Measurements from ENCODE around the gene RNF150.

The RNF150 gene

GRCh38 chr4:141130947-141131605, 2.2 kb downstream of the RNF150 start:
- DNase-seq: no peak

DNA sequence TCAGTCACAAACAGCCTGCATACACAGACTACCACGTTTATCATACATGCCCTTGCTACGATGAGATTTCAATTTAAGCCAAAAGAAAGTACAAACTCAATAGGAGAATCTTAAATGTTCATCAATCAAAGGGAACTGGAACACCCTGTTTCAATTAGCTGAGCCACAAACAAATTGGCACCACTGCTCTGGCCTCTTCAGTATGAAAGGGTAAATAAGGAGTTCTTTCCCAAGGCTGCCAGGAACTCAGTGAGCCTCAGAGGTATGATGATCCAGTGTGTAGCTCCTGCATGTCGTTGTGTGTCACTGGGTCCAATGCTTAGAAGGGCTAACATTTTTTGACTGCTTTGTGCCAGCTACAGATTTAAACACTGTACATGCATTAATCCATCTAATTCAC, 5.4 kb downstream of the RNF150 start:
- DNase-seq: no peak

GRCh38 chr4:141126769-141127168, 6.5 kb downstream of the RNF150 start:
- no peak for DNase-seq

- DNase-seq: no peak
Measured at GRCh38 chr4:141124224-141124623, 9.0 kb downstream of the RNF150 start.

GRCh38 chr4:141121768-141122454, 11.4 kb downstream of the RNF150 start:
- DNase-seq: no peak

GRCh38 chr4:141121101-141121500, 12.2 kb downstream of the RNF150 start:
- DNase-seq: no peak

DNA sequence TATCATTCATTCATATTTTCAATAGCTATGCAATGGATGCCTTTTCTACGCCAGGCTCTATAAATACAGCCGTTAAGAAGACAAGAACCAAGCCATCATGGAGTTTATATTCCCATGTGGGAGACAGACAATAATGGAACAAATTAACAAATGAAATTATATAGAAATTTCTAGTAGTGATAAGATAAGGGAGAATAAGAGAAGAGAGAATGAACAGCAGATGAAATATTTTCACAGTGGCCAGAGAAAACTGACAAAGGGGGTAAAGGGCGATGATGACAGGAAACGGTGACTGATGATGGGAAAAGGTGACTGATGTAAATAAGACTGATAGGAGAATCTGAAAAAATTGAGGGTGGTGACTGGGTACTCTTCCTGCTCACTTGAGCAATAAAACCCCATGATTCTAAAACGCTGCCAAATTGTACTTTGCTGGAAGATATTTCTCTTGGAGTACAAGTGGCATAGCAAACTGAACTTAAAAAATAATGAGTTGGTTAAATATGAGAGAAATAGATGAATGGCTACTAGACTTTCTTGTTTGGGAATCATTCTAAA, 13.2 kb downstream of the RNF150 start:
- DNase-seq: no peak

DNA sequence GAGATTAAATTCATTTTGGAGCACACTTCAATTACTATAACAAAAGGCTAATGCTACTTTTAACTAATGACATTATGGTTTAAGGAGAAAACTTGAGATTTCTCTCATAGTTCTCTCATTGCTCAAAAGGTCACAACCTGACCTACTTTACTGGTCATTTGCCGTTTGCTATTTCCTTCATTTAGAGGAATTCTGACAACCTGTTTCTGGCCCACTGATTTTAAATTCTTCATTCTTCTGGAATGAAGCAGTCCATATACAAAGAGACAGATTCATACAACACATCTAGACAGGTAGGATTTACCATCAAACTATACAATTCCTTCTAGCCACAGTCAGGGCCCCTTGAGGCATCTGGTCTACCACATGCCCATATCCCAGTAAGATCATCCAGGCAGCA, 14.2 kb downstream of the RNF150 start:
- DNase-seq: no peak

GRCh38 chr4:141118381-141118780, 14.9 kb downstream of the RNF150 start:
- DNase-seq: no peak

- DNase-seq: no peak
Measured at GRCh38 chr4:141117935-141118334, 15.3 kb downstream of the RNF150 start.

DNA sequence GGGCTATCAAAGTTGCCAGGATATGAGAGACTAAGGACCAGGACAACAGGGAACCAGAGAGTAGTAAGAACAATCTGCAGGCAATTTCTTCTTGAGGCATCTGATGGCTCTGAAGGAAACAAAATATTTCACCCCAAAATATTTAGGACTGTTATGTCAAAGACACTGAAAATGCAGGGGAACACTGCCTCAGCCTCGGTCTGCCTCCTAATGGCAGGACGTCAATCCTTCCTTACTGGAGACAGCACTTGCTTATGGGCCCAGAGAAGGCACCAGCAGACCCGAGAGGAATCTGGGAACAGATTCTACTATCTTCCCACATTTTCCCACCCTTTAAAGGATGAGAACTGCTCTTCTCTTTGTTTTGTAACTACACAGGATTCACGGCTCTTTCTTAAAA, 23.3 kb downstream of the RNF150 start:
- no peak for DNase-seq

DNA sequence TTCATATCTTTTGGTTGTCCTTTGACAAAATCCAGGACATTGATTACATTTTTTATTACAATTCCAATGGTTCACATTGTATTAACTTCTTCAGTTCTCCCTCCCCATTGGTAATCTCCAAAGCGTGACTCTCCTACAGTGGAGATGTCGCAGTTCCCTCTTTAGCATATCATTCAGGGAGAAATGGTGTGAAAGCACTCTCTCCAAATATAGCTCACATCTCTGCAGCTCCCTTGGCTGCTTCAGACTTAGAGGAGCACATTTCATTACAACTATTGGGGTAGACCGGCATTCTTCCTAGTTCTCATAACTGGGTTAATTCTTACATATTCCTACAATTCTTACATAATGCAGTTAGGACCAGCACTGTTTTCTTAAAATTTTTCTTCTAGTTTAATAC, 25.3 kb downstream of the RNF150 start:
- DNase-seq: no peak

DNA sequence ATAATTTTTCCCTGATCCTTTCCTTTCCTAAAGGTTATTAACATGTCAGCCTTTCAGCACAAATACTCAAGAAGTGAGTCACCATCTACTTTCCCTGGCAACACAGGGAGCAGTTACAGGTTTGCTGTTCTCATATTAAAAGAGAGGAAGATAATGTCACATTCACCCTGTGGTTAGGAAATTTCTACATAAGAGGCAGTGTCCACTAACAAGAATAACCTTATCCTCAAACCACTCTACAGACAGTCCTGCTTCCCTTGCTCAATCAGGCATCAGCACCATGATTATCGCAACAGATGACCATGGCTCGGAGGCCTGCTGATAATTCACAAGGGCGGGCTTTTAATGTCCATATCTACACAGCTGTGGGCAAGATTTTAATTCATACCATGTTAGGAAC, 30.9 kb downstream of the RNF150 start:
- no peak for DNase-seq

DNA sequence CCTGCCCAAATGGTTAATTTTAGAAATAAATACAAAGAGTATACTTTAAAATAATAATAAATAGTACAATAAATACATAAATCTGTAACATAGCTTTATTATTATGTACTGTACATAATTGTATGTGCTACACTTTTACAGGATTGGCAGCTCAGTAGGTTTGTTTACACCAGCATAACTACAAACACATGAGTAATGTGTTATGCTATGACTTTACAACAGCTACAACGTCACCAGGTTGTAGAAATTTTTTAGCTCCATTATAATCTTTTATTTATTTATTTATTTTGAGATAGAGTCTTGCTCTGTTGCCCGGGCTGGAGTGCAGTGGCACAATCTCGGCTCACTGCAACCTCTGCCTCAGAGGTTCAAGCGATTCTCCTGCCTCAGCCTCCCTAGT, 31.8 kb downstream of the RNF150 start:
- no peak for DNase-seq

- no peak for DNase-seq
Measured at GRCh38 chr4:141099326-141099725, 33.9 kb downstream of the RNF150 start.

GRCh38 chr4:141098163-141098562, 35.1 kb downstream of the RNF150 start:
- no peak for DNase-seq

- DNase-seq: no peak
Measured at GRCh38 chr4:141090473-141090872, 42.8 kb downstream of the RNF150 start.

- DNase-seq: no peak
Measured at GRCh38 chr4:141081921-141082395, 51.3 kb downstream of the RNF150 start.

DNA sequence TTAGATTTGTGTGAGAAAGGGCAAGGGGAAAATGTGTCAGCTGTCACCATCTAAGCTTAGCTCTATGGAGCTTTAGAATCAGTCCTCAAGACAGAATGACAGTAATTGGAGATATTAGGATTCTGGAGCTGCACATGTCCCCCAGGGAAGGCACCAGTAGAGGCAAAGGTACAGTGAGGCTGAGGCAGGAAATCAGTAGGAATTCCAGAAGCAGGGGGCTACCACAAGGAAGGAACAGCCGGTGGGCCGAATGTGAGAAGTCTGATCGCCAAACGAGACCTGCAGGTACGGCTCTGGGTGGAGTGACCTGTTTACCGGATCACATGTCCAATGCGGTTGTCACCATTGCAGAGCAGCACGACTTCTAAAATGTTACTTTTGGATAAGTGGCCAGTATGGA, 52.6 kb downstream of the RNF150 start:
- no peak for DNase-seq

DNA sequence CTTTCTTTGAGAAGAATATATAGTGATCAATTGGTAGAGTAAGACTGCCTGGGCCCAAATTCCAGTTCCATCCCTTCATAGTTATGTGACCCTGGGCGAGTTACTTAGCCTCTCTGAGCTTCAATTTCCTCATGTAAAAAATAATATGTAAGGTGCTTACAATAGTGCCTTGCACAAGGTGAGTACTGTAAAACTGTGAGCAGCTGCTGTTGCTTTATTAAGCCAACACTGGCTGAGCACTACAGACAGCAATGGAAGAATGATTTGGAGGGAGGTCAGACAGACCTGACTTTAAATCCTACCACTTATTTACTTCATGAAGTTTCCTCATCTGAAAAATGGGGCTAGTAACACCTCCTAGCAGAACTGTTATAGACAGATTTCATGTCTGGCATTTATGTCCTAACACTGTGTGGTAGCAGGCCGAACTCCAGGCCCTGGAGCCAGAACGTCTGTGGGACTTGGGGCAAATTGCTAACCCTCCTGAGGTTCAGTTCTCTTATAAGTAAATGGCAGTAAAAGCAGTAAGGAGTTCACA, 53.8 kb downstream of the RNF150 start:
- DNase-seq: no peak

DNA sequence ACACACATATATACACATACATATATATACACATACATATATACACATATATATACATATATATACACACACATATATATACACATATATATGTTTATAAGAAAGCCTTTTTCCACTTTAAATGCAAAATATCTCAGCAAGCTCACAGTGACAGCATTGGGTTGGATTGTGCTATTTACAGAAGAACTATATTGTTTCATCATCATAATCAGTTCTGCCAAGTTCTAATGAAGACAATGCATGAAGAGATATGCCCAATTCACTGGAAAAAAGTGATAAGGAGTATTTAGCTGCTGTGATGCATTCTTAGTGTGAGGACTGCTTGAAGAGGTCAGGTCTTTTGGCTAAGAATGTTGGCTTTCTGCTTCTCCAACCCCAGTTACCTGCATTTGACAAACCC, 54.4 kb downstream of the RNF150 start:
- DNase-seq: no peak

DNA sequence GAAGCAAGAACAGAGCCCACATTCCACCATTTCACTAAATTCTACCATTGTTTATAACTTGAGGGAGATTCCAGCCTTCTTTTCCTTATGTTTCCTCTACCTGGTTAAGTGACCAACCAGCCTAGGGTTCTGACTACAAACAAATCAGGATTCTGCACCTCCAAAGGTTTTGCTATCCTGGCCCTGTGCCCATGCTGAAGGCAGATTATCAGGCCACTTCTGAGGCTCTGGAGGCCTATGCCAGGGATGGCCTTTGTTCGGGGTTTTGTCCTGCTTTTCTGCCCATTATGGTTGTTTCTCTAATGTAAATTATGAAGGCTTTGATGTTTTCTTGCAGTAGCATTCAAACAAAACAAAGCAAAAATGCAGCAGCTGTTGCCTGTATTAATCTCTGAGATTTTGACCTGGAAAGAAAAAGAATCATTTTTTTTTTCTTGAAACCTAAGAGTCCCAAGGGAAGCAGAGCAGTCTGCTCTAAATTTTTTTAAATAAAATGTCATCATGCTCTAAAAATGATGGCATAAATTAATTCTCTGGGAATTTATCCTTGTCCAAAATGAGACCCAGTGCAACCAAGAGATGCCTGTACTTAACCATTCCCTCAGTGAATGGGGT, 55.6 kb downstream of the RNF150 start:
- DNase-seq: no peak

GRCh38 chr4:141075553-141075952, 57.7 kb downstream of the RNF150 start:
- no peak for DNase-seq
